Measurements from ENCODE around the gene RGS6. TPM values are rescaled to one million over a fixed set of nuclear protein-coding genes. Genes with fewer than 3 reads are reported as not detected.

RGS6 gene
- total and polyA plus RNA-seq, 2 of the 4 experiments (the other 2 are of a cell fraction): not detected

GRCh38 chr14:71952381-71953363, 20.4 kb downstream of the RGS6 start:
- Histone ChIP-seq H3K23ac (ENCODE audit: low read depth, low read length) (no peak overlapping the region), H2BK20ac (ENCODE audit: low read depth, low read length) (no peak overlapping the region), H2BK120ac (ENCODE audit: low read depth, low read length) (no peak overlapping the region), H4K91ac (ENCODE audit: insufficient read depth, low read depth, low read length) (no peak overlapping the region), H2BK5ac (ENCODE audit: low read depth, low read length, poor library complexity, severe bottlenecking) (no peak overlapping the region), H3K27ac (ENCODE audit: insufficient read depth, low read length) (no peak overlapping the region), H3K4me3 (ENCODE audit: insufficient read depth, low read depth, low read length) (no peak overlapping the region), H4K20me1 (ENCODE audit: insufficient read depth, low read length) (no peaks in the 10 kb centered on the region), H2AK9ac (replicated peaks; ENCODE audit: low read depth, low read length, poor library complexity) (no peak overlapping the region), H3K14ac (replicated peaks; ENCODE audit: low read depth, low read length) (no peak overlapping the region), H2AK5ac (ENCODE audit: low read depth, low read length) (no peak overlapping the region), H3K4me2 (ENCODE audit: low read depth, low read length) (no peak overlapping the region), H3K9me3 (ENCODE audit: control insufficient read depth, insufficient read depth, low read length) (no peaks in the 10 kb centered on the region), H2AFZ (replicated peaks; ENCODE audit: low read length, poor library complexity) (no peak overlapping the region), H3K4ac (ENCODE audit: low read depth, low read length) (no peak overlapping the region), H3K27me3 (ENCODE audit: control insufficient read depth, insufficient read depth, low read length) (no peaks in the 10 kb centered on the region), H4K8ac (ENCODE audit: low read depth in 2 of 2, low read length in 2 of 2) (no peak overlapping the region), H3K18ac (ENCODE audit: low read depth, low read length) (no peak overlapping the region), H3K4me1 (ENCODE audit: control insufficient read depth, insufficient read depth, low read length) (no peaks in the 10 kb centered on the region), H3K56ac (ENCODE audit: extremely low read depth, insufficient read depth, low read length) (no peak overlapping the region), H3K36me3 (ENCODE audit: control insufficient read depth, insufficient read depth, low read length) (no peaks in the 10 kb centered on the region), H3K9ac (ENCODE audit: low read depth, low read length) (no peak overlapping the region), H3K79me1 (ENCODE audit: low read depth in 1 of 2, low read length in 2 of 2) (no peaks in the 10 kb centered on the region), H4K5ac (ENCODE audit: low read depth, low read length) (no peak overlapping the region), H2BK15ac (ENCODE audit: low read depth, low read length) (no peak overlapping the region), H3K9me1 (ENCODE audit: insufficient read depth, low read length) (no peaks in the 10 kb centered on the region)
- TF ChIP-seq SMC3 (IDR thresholded peaks at IDR 0.05; ENCODE audit: low read depth, low read length): no peak
- TF ChIP-seq NFE2L2 (IDR thresholded peaks at IDR 0.05; ENCODE audit: low read depth, low read length): peak; percentile 27; the same call in 1 of the 2 replicates
- CTCF ChIA-PET: no interaction called here
- DNase-seq (no peak), ATAC-seq (ENCODE audit: low read depth) (no peak)
- in situ Hi-C loops (cut with MboI; ENCODE audit: low sequenced_read_pairs) (no loop called here), intact Hi-C loops (cut with micrococcal nuclease) (no loop called here), dilution Hi-C loops (cut with HindIII; ENCODE audit: low sequenced_read_pairs, unreplicated experiment) (no loop called here)
- no TSS peak for BruUV-seq (replicated peaks)
- POLR2A ChIA-PET (ENCODE audit: unreplicated experiment): interaction anchor here (0.6 kb wide), 1 partner anchor 22 kb away, joined by 3 read pairs; no protein-coding TSS in a partner anchor
- no CpG with 5 or more reads among the region's 6 CpGs for WGBS, 2 experiments (ENCODE audit: extremely low coverage in 2 of 2, insufficient read length in 1 of 2)
